RWPE1 (cell line): ENCODE data around the gene TMEM219.

Experiments used
- CTCF ChIA-PET: fragments of 350-600 bp; sonication (Branson Sonifier 250); formaldehyde crosslinking; extraction: SDS; loops from one replicate; lab custom pipeline; 2021; lab: Yijun Ruan, JAX
- POLR2A ChIA-PET: fragments of 400-600 bp; formaldehyde crosslinking; extraction: SDS; loops from one replicate; lab custom pipeline; 2020; ENCODE audit warnings: antibody characterized with exemption; ENCODE audit not compliant: low non-redundant PET; lab: Yijun Ruan, JAX
- DNase-seq: peaks from one replicate; pipeline ENCODE4 v3.0.0; 2012; ENCODE audit warnings: low spot score
- H3K27ac ChIP-seq: fragments of 450-650 bp; 2 replicates; pipeline ENCODE4 v1.5.1; 2017
- TF ChIP-seq, protein P1 (sequence below): fragments of 450-650 bp; conservative IDR thresholded peaks from 2 replicates; pipeline ENCODE4 v1.5.1; 2017; ENCODE audit warnings: low read depth, mild to moderate bottlenecking

Gene TMEM219

DNA sequence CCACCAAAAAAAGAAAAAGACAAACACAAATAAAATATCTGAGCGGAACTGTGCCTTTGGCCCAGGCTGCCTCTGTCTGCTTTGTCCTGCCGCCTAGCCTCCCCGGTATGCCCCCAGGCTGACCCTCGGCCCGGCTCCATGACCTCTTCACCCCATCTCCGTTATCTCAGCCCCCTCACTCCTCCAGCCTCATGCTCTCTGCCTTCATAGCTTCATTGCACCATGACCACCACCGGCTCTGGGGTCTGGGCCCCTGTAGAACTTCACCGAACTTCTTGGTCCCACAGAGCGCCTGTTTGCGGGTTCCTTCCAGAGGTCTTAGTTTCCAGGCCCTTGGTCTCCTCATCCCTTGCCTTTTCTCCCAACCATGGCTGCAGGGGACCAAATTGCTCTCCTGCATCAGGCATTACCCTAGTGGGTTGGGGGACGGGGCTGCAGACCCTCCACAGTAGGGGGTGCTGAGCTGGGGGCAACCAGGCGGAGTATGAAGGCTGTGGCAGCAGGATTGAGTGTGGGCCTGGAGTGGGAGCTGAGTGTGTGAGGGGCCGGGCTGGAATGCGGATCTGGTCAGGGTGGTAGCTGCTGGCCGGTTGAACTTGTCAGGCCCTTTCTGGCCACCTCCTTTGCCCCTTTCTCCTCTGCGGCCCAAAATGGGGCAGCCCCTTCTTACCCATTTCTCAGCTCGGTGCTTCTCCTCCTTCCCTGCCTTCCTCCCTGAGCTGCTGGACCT is 26.6 kb downstream of the TMEM219 start:
- H3K27ac ChIP-seq = peak overlapping the region; percentile 50

DNA sequence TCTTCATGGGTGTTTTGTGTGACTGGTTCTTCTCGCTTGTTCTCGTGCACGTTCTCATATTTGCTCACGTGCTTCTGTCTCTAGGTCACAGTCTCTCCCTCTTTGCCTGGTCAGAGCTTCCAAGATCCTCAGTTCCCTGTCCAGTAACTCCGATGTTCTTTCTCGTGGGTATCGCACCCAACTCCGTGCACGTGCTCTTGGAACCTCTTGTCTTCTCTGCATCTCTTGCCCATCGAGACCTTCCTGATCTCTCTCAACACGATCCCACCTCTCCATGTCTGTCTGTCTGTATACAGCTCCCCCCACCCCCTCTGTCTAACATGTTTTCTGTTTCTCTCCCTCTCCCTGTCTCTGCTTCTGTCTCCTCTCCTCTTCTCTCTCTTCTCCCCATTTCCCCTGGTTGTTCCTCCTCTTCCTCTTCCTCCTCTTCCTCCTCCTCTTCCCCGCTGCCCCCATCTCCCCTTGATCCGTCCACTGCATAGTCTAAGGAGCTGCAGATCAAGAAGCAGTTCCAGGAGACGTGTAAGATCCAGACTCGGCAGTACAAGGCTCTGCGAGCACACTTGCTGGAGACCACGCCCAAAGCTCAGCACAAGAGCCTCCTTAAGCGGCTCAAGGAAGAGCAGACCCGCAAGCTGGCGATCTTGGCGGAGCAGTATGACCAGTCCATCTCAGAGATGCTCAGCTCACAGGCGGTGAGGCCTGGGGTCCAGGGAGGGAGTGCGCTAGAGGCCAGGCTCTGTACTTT is 27.4 kb downstream of the TMEM219 start:
- CTCF ChIA-PET = no interaction called here
- DNase-seq = no peak
- TF ChIP-seq, protein P1, sequence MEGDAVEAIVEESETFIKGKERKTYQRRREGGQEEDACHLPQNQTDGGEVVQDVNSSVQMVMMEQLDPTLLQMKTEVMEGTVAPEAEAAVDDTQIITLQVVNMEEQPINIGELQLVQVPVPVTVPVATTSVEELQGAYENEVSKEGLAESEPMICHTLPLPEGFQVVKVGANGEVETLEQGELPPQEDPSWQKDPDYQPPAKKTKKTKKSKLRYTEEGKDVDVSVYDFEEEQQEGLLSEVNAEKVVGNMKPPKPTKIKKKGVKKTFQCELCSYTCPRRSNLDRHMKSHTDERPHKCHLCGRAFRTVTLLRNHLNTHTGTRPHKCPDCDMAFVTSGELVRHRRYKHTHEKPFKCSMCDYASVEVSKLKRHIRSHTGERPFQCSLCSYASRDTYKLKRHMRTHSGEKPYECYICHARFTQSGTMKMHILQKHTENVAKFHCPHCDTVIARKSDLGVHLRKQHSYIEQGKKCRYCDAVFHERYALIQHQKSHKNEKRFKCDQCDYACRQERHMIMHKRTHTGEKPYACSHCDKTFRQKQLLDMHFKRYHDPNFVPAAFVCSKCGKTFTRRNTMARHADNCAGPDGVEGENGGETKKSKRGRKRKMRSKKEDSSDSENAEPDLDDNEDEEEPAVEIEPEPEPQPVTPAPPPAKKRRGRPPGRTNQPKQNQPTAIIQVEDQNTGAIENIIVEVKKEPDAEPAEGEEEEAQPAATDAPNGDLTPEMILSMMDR = no peak
- POLR2A ChIA-PET = no interaction called here
- peak overlapping the region; percentile 50 for H3K27ac ChIP-seq

More for the DNA sequence above, 26.6 kb downstream of the TMEM219 start:
- CTCF ChIA-PET = no interaction called here
- no peak for DNase-seq
- TF ChIP-seq, protein P1 = no peak
- POLR2A ChIA-PET = no interaction called here

GRCh38 chr16:29990034-29990433 is 28.2 kb downstream of the TMEM219 start:
- TF ChIP-seq, protein P1 = no peak
- ChIA-PET POLR2A (no interaction called here), CTCF (no interaction called here)
- DNase-seq = no peak
- H3K27ac ChIP-seq = no peak overlapping the region

GRCh38 chr16:29990883-29991570 is 29.1 kb downstream of the TMEM219 start:
- no peak for DNase-seq
- CTCF ChIA-PET = no interaction called here
- H3K27ac ChIP-seq = peak overlapping the region; percentile 97
- POLR2A ChIA-PET = no interaction called here
- TF ChIP-seq, protein P1 = no peak

DNA sequence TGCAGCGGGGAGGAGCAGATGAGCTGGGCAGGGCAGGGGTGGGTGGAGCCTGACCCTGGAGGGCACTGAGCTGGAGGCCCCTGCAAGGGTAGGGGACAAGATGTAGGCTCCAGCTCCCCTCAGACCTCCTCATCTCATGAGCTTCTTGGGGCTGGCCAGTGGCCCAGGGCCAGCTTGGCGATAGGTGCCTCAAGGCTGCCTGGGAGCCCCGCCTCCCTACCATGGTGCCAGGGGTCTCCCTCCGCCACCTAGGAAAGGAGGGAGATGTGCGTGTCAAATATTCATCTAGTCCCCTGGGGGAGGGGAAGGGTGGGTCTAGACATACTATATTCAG is 29.7 kb downstream of the TMEM219 start:
- TF ChIP-seq, protein P1 = no peak
- CTCF ChIA-PET = no interaction called here
- DNase-seq = no peak
- H3K27ac ChIP-seq = peak overlapping the region; percentile 97
- POLR2A ChIA-PET = no interaction called here

DNA sequence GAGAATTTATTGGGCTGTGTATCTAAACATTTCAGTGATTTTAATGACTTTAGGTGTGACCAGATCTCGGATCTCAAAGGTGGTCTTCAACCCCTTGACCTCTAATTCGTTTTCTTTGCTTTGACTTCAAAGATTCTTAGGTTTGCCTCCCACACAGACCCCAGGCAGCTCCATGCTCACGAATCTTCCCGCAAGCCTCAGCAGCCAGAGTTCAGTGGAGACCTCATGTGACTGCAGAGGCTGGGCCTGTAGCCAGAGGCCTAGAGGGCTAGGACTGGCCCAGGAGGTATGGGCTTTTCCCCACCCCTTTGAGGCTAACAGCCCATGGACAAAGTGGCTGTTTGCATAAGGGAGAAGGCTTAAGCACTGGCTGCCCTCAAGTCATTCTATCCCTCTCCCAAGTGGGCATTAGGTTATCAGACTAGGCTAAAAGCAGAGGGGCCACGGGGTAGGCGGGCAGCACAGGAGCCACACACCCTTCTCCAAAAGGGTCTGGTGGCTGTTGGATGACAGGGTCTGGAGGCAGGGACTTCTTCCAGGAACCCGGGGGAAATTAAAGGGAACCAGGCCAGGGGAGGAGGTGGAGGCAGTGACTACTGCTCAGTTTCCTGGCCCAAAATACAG is 30.6 kb downstream of the TMEM219 start:
- CTCF ChIA-PET = no interaction called here
- TF ChIP-seq, protein P1 = no peak
- DNase-seq = no peak
- peak overlapping the region; percentile 97 for H3K27ac ChIP-seq
- POLR2A ChIA-PET = interaction anchor here (0.5 to 0.6 kb wide), 2 partner anchors 92 to 93 kb away, joined by 3 to 5 read pairs; partner anchors contain the start of gene SEZ6L2
